CD4-positive, alpha-beta T cell treated with Interleukin-15 for 4 hours (primary cell): ENCODE data around the gene RXFP2.

Source experiments
- DNase-seq: peaks from one replicate; pipeline ENCODE4 v3.0.0-alpha.2; 2020; ENCODE audit warnings: low spot score

RXFP2 gene, protein sequence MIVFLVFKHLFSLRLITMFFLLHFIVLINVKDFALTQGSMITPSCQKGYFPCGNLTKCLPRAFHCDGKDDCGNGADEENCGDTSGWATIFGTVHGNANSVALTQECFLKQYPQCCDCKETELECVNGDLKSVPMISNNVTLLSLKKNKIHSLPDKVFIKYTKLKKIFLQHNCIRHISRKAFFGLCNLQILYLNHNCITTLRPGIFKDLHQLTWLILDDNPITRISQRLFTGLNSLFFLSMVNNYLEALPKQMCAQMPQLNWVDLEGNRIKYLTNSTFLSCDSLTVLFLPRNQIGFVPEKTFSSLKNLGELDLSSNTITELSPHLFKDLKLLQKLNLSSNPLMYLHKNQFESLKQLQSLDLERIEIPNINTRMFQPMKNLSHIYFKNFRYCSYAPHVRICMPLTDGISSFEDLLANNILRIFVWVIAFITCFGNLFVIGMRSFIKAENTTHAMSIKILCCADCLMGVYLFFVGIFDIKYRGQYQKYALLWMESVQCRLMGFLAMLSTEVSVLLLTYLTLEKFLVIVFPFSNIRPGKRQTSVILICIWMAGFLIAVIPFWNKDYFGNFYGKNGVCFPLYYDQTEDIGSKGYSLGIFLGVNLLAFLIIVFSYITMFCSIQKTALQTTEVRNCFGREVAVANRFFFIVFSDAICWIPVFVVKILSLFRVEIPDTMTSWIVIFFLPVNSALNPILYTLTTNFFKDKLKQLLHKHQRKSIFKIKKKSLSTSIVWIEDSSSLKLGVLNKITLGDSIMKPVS

GRCh38 chr13:31739226-31739625, at the start of gene RXFP2:
Gene RXFP2 (plus strand): TSS chr13:31739526. CDS start chr13:31739613, 87 bp downstream.
- DNase-seq = no peak

DNA sequence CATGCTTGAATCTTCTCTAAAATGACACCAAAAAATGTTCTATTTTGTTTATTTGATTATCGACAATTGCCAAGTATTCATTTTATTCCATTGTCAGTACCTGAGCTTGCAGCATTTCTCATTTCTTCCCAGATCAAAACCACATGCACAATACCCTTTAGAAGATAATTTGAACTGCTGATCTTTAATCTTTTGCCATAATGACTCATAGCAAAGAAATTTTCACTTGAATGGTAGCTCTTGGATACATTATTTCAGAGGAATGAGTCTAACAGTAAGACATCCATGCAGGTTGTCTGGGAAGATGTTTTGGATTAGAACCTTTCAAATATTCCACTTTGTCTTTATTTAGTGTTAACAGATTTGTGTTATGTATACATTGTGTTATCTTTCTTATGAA, 42.0 kb upstream of the RXFP2 start:
- no peak for DNase-seq

DNA sequence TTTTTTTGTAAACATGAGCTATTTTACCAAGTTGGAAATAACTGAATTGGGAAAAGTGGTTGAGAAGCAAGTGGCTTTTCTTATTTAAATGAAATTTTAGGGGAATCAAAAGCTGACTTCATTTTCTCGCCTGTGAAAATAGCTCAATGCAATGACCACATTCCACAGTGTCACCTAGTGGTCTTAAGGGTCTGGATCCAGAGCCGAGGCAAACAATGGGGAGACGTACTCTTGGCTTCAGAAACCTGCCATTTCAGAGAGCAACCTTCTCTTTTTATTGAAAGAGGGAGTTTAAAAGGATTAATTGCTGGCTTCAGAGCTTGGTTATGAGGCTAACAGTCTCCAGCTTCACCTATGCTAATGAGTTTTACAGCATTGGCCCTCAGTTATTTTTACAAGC, 39.7 kb upstream of the RXFP2 start:
- no peak for DNase-seq

- DNase-seq = no peak
Observed at GRCh38 chr13:31703780-31704179, 35.5 kb upstream of the RXFP2 start.

DNA sequence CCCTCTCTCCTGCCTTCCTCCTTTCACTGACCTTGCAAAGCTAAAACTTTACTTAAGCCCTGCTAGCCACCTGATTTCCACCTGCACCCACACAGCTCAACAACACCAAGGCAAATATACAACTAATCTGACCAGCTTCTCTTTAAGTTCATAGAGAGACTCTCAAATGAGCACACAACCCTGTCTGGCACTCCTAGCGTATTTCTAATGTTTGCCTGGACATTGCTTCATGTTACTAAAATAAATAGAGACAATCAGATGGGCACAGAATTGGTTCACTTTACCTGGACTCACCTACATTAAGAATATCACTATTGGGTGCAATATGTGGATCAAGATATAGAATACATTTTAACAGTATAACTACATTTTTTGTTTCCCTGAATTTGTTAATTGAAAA, 33.2 kb upstream of the RXFP2 start:
- DNase-seq = no peak

GRCh38 chr13:31717583-31717982, 21.7 kb upstream of the RXFP2 start:
- DNase-seq = no peak

GRCh38 chr13:31719214-31719613, 20.1 kb upstream of the RXFP2 start:
- DNase-seq = no peak

DNA sequence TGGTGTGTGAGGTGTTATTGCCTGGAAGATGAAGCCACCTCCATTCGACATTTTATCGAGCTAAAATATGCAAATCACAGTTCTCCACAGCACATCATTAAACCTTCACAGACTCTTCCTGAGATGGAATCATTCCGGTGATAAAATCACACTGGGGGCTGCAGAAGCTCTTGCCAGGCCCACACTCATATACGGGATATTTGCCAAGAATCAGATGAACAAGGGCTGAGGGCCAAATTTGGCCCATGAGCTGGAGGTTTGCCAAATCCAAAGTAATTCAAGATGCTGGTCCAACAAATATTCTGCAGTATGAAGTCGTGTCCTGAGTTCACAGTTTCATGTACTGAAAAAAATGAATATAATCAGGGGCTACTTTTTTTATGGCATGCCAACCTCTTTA, 16.7 kb upstream of the RXFP2 start:
- no peak for DNase-seq

DNA sequence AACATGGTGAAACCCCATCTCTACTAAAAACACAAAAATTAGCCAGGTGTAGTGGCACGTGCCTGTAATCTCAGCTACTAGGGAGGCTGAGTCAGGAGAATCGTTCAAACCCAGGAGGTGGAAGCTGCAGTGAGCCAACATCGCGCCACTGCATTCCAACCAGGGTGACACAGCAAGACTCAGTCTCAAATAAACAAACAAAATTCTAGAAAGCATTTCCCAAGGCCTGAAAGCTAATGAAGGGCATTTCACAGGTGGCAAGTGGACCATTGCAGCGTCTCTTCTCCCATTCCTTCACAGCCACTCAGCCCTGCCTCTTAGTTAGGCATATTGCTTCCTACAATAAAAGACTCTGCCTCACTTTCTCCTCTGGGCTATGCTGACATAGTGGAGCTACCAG, 13.5 kb upstream of the RXFP2 start:
- DNase-seq = no peak

- no peak for DNase-seq
Observed at GRCh38 chr13:31731921-31732320, 7.4 kb upstream of the RXFP2 start.

DNA sequence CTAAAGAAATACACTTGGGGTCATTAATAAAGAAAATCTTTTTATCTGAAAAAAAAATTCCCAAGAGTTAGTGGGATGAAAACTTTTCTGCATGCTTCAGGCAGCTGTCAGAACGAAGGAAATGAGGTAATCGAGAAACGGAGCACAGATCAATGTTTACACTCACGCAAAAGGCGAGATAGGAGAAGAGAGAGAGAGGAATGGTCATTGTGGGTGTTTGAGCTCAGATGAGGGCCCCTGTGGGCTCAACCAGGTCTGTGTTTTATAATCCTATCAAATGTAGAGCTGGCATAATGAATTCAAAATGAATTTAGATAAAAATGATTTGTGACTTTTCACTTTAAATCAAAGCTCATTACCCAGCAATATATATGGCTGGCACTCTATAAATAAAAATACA, 6.3 kb upstream of the RXFP2 start:
- no peak for DNase-seq

DNA sequence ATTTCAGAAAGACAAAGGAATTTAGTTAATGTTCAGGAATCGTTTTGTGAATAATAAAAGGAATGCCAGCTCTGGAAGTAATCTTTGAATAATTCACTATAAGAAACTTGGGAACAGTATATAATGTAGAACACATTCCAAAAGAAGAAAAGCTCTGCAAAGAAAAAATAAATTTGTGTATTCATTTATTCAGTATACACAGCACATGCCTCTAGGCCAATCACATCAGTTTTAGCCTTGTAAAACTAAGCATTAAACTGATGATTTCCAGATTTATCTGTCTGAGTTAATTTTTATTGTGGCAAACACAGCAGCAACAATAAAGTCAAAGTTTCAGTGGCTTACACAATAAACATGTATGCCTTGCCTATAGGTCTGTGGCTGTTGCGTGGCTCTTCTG, 5.7 kb upstream of the RXFP2 start:
- no peak for DNase-seq

DNA sequence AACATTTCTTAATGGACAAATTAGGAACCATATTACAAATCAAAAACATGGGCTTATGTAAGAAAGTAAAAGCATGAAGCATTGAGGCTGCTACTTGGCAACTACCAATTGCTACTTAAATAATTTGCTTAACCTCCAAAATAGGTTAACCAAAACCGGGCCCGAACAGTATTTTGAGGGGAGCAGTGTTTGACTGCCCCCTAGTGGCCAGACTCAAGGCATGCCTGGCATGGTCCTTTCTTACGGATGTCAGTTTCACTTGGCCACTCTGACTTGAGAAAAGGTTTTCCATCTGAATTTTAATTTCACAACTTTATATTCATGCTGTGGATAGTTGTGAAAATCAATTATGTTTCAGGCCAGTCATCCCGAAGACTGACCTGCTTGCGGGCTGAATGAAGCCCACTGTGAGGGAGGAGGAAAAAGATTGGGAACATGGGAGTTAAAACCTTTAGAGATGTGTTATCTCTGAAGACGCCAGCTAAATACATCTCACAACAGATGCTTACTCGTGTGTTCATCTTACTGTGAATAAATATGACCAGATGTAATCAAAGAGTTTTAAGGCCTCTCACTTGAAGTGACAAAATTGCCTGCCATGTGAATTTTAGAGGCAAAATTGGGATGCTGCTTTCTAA, 2.9 kb downstream of the RXFP2 start:
- peak; percentile 68 for DNase-seq

- DNase-seq = no peak
Observed at GRCh38 chr13:31747291-31747690, 8.0 kb downstream of the RXFP2 start.

DNA sequence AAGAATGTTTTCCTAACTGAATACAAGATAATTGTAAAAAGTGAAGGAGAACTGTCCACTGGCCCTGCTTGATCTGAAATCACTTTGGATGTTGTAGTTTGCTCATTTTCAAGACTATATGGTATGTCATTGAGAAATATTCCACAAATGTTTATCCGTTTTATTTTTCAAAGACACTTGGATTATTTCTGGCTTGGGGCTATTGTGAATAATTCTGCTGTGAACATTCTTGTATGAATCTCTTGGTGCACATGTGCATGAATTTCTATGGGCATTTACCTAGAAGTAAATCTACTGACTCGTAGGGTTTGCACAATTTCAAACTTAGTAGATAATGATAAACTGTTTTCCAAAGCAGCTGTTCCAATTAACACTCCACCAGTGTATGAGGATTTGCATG, 8.6 kb downstream of the RXFP2 start:
- no peak for DNase-seq

- no peak for DNase-seq
Observed at GRCh38 chr13:31749929-31750328, 10.6 kb downstream of the RXFP2 start.

- no peak for DNase-seq
Observed at GRCh38 chr13:31755211-31755610, 15.9 kb downstream of the RXFP2 start.

- no peak for DNase-seq
Observed at GRCh38 chr13:31755803-31756212, 16.5 kb downstream of the RXFP2 start.

GRCh38 chr13:31756346-31756745, 17.0 kb downstream of the RXFP2 start:
- DNase-seq = no peak

GRCh38 chr13:31761951-31762350, 22.6 kb downstream of the RXFP2 start:
- no peak for DNase-seq

DNA sequence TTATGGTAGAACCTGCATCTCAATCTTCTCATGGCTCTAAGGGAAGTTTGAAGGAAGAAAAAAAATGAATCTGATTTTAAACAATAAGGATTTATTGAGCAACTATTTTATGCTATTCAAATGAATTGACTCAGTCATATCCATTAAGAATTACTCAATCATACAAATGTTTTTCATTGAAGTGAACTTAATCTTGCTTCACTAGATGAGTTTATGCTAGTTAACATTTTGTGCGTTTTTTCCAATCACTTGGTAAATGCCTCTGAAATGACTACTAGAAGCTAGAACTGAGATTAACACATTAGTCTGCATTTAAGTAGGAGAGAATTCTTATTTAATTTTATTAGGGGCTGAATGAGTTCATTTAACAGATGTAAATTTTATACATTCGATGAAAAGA, 25.2 kb downstream of the RXFP2 start:
- DNase-seq = no peak

DNA sequence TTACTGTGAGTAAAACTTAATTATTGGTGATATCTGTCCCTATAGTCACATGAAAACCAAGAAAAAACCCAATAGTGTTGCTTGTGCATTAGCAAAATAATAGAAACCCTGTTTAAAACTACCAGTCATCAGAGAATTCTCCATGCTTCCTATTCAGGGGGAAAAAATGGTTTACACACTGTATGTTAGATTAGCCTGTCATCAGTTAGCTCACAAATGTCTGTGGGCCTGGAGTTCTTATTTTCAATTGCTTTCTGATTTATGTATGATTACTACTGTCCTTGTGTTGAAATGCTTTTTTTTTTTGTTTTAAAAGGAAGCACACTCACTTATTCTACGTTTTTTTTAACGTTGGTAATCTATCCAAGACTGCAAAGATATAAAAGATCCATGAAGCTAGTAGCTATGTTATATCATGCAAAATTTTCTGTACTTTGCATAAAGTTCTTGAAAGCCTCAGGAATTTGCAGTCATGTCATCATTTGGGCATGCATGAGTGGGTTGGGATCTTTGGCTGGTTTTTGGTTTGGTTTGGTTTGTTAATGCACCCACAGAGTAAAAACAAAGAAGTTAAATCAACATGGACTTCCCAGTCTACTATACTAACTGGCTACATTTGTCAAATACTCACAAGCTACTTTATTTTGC, 25.9 kb downstream of the RXFP2 start:
- no peak for DNase-seq
